Ramos (cell line): ENCODE measurements around the gene PMFBP1.

Experiments used
- in situ Hi-C: fragments of 300-500 bp; cut with MboI; formaldehyde crosslinking; loops from one replicate; pipeline ENCODE4 v1.14.3; 2022; ENCODE audit warnings: low sequenced_read_pairs; ENCODE audit not compliant: unreplicated experiment

Gene PMFBP1

DNA sequence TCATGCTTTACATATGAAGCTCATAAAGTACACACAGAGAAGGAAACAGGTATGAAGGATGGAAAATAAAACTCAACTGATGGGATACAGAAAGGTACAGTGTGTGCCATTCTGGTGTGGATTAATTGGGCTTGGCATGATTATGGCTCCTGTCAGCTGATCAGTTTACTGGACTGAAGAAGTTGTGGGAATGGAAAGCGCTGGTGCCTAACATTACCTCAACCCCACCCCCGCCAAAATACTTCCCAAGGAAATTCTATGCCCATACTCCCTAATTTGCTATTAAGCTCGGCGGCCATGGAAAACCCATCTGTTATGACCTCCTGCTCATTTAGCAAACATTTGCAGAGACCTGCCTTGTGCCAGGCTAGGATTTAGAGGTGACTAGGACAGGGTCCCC, 16.6 kb upstream of the PMFBP1 start:
- in situ Hi-C loops: no loop called here

DNA sequence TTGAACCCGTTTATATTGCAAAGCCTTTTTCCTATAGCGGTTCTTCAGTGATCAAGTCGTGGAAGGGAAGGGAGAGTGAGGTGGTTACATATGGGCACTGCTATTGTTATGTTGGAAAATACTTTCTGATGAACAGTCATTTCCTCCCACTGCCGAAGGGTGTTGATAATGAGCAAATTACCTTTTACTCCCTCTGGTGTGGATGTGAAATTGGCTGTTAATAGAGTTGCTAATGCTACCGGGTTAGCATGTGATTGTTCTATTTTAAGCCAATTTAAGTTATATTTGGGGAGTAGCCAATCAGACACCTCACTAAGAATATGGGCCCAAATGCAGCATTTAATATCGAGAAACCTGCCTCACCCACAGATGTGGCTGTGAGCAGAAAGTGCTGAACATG, 15.6 kb upstream of the PMFBP1 start:
- in situ Hi-C loops: no loop called here

DNA sequence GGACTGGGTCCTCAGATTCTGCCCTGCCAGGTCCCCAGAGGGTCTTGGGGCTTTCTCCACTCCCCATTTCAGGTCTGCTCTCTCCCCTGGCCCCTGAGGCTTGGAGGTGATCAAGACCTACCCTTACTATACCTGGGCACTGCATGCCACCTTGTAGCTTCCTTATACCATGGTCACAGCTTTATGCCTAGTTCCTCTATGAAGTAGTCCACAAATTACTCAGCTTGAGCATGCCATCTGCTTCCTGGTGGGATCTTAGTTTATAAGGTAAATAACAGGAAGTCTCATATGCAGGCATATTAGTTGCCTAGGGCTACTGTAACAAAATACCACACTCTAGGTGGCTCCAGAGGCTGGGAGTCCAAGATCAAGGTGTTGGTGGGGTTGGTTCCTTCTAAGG, 11.0 kb upstream of the PMFBP1 start:
- in situ Hi-C loops: no loop called here

DNA sequence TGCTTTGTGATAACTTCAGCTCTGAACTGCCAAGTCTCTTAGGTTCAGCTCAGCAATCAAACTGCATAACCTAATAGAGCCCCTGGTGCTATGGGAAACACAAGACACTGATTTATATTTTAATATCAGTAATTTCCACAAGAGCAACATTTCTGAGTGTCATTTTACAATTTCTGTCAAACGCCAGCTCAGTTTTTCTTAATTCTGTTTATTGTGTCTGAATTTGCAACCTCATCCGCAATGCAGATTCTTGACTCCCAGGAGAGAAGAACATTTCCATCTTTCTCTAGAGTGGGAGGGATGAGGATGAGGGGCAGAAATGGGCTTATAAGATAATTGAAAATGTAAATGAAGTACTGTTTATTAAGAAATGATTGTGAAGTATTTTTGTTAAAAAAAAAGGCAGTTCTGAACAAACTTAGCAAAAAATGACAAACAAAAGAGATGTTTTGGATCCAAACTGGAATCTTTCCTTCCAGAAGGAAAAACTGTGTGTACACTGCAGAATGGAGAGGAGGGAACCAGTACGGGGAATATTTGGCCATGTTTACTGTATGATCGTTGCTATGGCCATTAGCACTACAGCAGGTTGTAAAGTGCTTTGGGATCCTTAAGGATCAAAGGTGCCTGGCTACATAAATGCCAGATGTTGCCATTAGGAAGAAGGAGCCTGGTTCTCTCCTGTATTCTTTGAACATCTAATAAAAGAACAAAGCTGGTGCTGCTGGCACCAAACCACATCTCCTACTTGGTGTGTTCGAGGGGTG, 7.4 kb upstream of the PMFBP1 start:
- in situ Hi-C loops: no loop called here

GRCh38 chr16:72174726-72175125, 2.8 kb upstream of the PMFBP1 start:
- in situ Hi-C loops: no loop called here

- in situ Hi-C loops: no loop called here
These were observed 2.0 kb upstream of the PMFBP1 start for GRCh38 chr16:72173997-72174396.

GRCh38 chr16:72171236-72171635, 719 bp downstream of the PMFBP1 start:
- in situ Hi-C loops: no loop called here

DNA sequence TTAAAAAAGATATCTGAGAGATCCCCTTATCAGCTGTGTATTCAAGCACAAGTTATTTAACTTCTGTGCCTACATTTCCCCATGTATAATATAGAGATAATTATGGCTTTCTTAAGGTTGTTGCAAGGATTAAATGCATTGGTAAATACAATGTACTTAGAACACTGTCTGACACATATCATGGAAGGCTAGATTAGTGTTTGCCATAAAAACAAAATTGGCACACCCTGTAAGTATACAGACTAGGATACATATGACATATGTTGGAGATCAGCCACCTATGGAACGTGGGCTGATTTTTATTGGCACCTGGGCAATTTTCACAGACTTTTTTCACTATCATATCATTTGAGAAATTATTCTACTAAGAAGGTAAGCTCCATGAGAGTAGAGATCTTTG, 2.2 kb downstream of the PMFBP1 start:
- in situ Hi-C loops: no loop called here

- in situ Hi-C loops: no loop called here
These were observed 3.6 kb downstream of the PMFBP1 start for GRCh38 chr16:72168365-72168764.

DNA sequence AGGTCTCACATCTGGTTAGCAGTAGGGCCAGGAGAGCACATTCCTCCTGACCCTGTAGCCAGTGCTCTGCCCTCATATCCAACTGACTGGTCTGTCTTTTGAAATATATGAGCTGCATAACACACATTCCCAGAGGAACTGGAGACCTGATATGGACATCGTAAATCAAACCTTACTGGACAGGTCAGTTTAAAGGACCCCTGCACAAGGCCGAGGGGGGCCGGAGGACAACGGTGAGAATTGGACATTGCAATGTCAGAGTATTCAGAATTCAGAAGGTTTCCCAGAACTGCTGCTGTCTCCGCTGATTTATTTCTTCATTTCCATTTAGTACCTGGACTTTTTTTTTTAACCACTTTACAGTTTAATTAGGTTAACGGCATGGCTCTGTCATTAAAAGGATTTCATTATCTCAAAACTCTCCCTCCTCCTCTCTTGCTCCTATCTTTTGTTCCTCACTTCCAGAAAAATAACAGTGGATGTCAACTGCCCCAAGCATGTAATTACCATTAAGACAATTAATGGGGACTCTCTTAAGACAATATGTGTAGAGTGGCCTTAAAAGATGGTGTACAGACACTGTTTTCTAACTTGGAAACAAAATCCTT, 4.9 kb downstream of the PMFBP1 start:
- in situ Hi-C loops: no loop called here

- in situ Hi-C loops: no loop called here
These were observed 5.8 kb downstream of the PMFBP1 start for GRCh38 chr16:72166151-72166550.

GRCh38 chr16:72164691-72165090, 7.3 kb downstream of the PMFBP1 start:
- in situ Hi-C loops: no loop called here

DNA sequence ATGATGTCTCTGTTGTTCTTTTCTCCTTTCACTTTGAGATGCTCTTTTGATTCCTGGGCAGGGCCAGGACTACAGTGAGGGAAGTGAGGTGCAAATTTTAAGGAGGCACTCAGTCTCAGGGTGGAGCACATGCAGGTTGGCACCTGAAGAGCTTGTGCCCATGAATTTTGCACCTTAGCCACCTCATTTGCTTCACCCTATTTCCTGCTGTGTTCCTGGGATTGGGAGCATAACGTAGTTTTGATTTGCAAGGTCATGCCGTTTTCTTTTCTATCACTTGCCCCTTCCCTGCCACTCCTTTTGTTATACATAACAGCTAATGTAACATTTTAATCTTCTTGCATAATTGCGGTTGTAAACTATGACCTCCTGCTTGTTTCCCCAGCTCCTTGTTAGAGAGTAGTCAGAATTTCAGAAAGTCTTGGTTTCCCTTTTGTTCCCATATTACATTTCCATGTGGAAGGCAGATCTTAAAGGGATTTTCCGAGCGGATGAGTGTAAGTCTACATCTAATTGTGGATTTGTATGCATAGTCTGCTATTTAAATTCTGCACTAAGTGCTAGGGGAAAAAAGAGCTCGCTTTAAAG, 9.8 kb downstream of the PMFBP1 start:
- in situ Hi-C loops: no loop called here

DNA sequence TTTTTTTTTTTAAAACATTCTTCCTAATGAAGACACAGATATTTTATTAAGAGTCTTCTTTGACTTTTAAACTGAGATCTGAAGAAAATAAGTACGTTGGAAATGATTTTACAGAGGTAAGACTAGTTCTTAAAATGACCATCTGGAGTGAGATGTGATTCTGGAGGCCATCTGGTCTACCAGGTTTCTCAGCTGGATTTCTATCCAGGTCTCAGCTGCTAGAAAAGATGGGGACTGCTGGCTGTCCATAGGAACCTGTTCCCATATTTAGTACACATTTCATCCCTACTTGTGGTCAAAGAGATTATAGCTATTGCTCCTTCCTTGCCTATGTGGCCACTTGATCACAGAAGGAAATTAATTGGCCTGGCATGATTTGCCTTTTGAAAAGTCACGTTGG, 12.2 kb downstream of the PMFBP1 start:
- in situ Hi-C loops: no loop called here

DNA sequence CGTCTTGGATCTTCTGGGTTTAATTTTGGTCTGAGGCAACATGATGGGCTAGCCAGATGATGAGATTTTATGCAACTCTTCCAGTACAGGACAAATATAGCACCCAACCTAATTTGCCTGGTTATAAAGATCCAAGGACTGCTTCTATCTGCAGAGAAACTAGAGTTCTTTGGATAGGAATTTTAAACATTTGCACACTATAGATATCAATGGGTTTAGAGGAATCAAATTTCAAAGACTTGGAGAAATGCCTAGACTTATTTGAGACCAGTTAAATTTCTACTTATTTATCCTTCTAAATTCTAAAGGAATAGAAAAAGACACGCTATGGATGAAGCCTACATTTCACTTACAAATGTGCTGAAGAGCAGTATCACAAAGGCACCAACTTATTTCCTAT, 12.6 kb downstream of the PMFBP1 start:
- in situ Hi-C loops: no loop called here

GRCh38 chr16:72149676-72150464, 22.1 kb downstream of the PMFBP1 start:
- in situ Hi-C loops: no loop called here

GRCh38 chr16:72142476-72142875, 29.5 kb downstream of the PMFBP1 start:
- in situ Hi-C loops: no loop called here

DNA sequence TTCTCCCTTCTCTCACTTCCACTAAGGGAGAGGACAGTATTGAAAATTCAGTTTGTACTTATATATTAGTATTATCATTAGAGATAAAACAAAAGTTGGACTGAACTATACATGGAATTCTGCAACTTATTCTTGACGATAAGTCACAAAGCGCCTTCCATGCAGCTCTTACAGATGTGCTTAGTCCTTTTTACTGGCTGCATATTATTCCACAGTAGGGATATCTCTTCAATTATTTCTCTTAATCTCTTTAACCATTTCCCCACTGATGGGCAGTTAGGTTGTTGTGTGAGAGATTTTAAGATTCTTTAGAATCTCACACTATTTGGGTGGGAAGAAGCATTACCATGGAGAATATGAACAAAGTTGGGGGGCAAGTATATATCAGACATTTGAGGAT, 32.0 kb downstream of the PMFBP1 start:
- in situ Hi-C loops: no loop called here

- in situ Hi-C loops: no loop called here
These were observed 33.8 kb downstream of the PMFBP1 start for GRCh38 chr16:72138064-72138572.

- in situ Hi-C loops: no loop called here
These were observed 34.4 kb downstream of the PMFBP1 start for GRCh38 chr16:72137380-72138063.
